Stomach (tissue), 4 donors: ENCODE measurements around the gene SPRR1A.

ENCODE experiments used
- CTCF ChIP-seq, 7 experiments: fragments of 450-650 bp in 4 of 7; fragments of 200-600 bp in 3 of 7; sonication (generic) in 3 of 7; IDR thresholded peaks; one replicate each; pipeline ENCODE4 v1.5.1; 2016 to 2019; ENCODE audit warnings: antibody characterized with exemption in 7 of 7, control low read depth in 2 of 7, mild to moderate bottlenecking in 1 of 7
- EP300 ChIP-seq: sonication (generic); formaldehyde crosslinking; IDR thresholded peaks from one replicate; pipeline ENCODE4 v1.6.1; 2017; ENCODE audit warnings: antibody characterized with exemption
- POLR2A ChIP-seq, 4 donors: fragments of 450-650 bp; IDR thresholded peaks; one replicate each; pipeline ENCODE4 v1.6.1; 2016; ENCODE audit warnings: antibody characterized with exemption in 4 of 4, control low read depth in 2 of 4, mild to moderate bottlenecking in 1 of 4, moderate library complexity in 1 of 4
- POLR2AphosphoS5 ChIP-seq, 3 donors: sonication (generic); formaldehyde crosslinking; IDR thresholded peaks; one replicate each; pipeline ENCODE4 v1.6.1; 2016; ENCODE audit warnings: antibody characterized with exemption in 3 of 3

- no peak for TF ChIP-seq CTCF (IDR thresholded peaks at IDR 0.05)
- TF ChIP-seq EP300: no peak
- TF ChIP-seq POLR2A (IDR thresholded peaks at IDR 0.05): no peak
- TF ChIP-seq POLR2AphosphoS5 (IDR thresholded peaks at IDR 0.05): no peak
These were observed 26.3 kb upstream of the SPRR1A start for GRCh38 chr1:152957561-152957960.
